ENCODE results near the gene CBL.
"Not testable (repeated sequence)": the region's sequence is repeated elsewhere in the genome, so short reads cannot be mapped to it uniquely, and the experiment has no call there.

CBL gene

DNA sequence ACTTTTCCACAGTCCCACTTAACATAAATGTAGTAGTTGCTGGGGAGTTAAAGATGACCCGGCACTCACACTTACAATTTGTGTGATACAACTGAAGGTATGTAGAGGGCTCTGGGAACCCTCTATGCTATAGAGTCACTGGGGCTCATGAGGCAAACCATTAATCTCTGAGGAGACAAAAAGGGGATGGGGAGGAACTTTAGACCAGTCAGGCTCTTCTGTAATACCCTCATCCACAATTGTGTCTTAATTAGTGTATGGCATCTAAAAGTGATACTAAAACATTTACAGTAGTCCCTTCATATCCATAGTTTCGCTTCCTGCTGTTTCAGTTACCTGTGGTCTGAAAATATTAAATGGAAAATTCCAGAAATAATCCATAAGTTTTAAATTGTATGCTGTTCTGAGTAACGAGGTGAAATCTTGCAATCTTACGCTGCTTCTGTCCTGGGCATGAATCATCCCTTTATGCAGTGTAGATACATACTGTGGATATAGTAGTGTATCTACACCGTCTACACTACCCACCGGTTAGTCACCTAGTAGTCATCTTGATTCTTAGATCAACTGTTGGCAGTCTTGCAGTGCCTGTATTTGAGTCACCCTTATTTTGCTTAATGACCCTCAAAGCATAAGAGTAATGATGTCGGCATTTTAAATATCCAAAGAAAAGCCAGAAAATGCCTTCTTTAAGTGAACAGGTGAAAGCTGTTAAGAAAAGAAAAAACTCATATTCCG is 12.2 kb downstream of the CBL start:
- no peak for DNase-seq

DNA sequence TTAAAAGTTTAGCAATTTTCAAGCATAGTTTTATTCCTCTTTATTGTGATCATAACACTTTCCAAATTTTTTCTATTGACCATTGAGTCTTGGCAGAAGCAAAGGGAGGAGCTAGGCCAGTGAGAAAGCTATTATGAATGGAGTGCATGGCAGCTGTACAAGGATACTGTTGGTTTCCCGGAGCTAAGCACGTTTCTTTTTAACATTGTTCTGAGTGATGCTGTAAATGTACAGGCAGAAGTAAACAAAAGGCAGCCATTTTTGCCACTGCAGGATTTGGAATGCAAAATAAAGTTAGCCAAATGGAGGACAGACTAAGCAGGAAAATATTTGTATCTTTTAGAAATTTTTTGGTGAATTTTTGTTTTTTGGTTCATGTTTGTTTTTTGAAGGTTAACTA is 16.2 kb downstream of the CBL start:
- peak; percentile 1 for DNase-seq

GRCh38 chr11:119222891-119223290 is 16.8 kb downstream of the CBL start:
- DNase-seq, result no peak

GRCh38 chr11:119223856-119224255 is 17.7 kb downstream of the CBL start:
- no peak for DNase-seq

GRCh38 chr11:119228535-119229287 is 22.6 kb downstream of the CBL start:
- not testable (repeated sequence) for DNase-seq

DNA sequence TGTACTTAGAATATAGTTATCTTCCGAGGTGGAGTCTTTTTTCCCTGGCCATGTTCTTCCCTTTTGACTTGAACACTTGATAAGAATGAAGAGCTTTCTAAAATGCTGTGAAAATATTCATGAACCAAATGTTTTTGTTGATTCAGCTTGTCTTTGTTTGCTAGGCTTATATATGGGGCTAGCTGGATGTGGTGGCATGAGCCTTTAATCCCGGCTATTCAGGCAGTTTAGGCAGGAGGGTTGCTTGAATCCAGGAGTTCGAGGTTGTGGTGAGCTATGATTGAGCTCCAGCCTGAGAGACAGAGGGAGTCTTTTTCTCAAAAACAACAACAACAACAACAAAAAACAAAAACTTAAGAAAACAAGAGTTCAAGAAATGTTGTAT is 23.1 kb downstream of the CBL start:
- no peak for DNase-seq

DNA sequence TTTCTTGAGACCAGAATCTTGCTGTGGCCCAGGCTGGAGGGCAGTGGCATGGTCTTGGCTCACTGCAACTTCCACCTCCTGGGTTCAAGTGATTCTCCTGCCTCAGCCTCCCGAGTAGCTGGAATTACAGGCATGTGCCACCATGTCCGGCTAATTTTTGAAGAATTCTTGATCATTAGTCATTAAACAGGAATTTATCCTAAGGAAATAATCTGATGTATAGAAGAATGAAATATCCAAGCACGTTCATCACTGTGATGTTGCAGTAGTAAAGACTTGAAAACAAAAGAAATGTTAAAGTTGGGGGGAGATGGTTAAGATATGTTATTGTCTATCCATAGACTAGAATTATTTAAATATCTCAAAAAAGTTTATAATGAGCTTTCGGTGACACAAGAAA is 23.6 kb downstream of the CBL start:
- no peak for DNase-seq

GRCh38 chr11:119236490-119236889 is 30.4 kb downstream of the CBL start:
- no peak for DNase-seq

- DNase-seq, result no peak
Measured at GRCh38 chr11:119236891-119237290, 30.8 kb downstream of the CBL start.

DNA sequence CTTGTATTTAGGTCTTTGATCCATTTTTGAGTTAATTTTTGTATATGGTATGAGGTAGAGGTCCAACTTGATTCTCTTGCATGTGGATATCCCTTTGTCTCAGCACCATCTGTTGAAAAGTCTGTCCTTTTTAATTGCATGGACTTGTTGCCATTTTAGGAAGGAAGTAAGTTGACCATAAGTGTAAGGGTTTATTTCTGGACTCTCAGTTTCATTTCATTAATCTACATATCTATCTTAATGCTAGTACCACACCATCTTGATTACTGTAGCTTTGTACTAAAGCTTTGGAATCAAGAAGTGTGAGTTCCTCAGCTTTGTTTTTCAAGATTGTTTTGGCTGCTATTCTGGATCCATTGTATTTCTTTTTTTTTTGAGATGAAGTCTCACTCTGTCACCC is 31.4 kb downstream of the CBL start:
- DNase-seq, result no peak

DNA sequence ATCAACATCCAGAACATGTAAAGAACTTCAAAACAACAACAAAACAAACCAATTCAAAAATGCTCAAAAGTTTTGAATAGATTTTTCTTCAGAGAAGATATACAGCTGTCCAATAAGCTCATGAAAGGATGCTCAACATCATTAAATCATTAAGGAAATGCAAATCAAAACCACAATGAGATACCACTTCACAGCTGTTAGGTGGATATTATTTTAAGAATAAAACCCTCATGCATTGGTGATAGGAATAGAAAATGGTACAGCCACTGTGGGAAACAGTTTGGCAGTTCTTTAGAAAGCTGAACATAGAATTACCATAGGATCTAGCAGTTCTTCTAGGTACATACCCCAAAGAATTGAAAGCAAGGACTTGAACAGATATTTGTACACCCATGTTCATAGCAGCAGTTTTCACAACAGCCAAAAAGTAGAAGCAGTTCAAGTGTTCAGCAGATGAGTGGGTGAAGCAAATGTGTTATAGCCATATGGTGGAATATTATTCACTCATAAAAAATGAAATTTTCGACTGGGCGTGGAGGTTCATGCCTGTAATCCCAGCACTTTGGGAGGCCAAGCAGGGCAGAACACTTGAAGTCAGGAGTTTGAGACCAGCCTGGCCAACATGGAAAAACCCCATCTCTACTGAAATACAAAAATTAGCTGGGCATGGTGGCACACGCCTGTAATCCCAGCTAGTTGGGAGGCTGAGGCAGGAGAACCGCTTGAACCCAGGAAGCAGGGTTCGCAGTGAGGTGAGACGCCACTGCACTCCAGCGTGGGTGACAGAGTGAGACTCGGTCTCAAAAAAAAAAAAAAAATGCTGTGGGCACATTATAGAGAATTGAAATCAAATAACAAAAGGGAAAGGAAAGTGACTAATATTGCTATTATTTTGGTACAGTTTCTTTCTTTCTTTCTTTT is 42.9 kb downstream of the CBL start:
- no peak for DNase-seq

DNA sequence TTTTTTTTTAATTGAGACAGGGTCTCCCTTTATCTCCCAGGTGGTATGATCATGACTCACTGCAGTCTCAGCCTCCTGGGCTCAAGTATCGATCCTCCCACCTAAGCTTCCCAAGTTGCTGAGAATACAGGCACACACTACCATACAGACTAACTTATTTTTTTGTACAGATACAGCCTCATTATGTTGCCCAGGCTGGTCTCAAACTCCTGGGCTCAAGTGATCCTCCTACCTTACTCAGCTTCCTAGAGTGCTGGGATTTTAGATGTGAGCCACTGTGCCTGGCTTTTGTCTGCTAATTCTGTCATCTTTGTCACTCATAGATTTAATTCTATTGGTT is 43.5 kb downstream of the CBL start:
- DNase-seq, result no peak

GRCh38 chr11:119251114-119251513 is 45.0 kb downstream of the CBL start:
- DNase-seq, result no peak

DNA sequence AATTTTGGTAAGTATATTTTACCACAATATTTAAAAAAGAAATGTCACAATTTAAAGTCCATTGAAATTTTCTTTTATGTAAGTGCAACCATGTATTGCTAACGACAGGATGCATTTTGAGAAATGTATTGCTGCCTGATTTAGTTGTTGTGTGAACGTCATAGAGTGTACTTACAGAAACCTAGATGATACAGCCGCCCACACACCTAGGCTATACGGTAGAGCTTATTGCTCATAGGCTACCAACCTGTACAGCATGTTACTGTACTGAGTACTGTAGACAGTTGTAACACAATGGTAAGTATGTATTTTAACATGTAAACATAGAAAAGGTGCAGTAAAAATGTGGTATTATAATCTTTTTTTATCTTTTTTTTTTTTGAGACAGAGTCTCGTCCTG is 48.1 kb downstream of the CBL start:
- no peak for DNase-seq

DNA sequence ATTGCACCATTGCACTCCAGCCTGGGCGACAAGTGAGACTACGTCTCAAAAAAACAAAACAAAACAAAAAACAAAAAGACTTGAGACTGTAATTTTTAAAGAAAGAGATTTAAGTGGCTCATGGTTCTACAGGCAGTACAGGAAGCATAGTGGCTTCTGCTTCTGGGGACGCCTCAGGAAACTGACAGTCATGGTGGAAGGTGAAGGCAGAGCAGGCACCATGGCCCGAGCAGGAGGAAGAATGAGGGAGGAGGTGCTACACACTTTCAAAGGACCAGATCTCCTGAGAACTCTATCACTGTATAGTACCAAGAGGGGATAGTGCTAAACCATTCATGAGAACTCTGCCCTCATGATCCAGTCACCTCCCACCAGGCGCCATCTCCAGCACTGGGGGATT is 52.0 kb downstream of the CBL start:
- no peak for DNase-seq

- DNase-seq, result no peak
Measured at GRCh38 chr11:119258983-119259382, 52.8 kb downstream of the CBL start.

- DNase-seq, result no peak
Measured at GRCh38 chr11:119262668-119263351, 56.7 kb downstream of the CBL start.

GRCh38 chr11:119263352-119263940 is 57.3 kb downstream of the CBL start:
- no peak for DNase-seq

DNA sequence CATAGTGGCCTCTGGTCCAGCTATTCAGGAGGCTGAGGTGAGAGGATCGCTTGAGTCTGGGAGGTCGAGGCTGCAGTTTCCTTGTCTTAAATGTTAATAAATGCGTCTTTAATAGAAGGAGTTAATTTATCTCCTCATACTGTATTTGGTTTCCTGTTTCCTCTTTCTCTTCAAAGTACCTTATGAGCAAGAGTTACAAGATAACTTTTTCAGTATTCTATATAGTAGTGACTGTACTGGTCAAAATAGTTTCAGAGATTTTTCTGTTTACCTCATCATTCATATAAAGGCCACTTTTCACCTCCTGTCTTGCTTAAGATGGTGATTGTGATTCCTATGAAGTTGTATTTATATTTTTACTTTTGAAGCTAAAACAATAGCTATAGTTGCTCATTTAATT is 59.9 kb downstream of the CBL start:
- DNase-seq, result no peak

DNA sequence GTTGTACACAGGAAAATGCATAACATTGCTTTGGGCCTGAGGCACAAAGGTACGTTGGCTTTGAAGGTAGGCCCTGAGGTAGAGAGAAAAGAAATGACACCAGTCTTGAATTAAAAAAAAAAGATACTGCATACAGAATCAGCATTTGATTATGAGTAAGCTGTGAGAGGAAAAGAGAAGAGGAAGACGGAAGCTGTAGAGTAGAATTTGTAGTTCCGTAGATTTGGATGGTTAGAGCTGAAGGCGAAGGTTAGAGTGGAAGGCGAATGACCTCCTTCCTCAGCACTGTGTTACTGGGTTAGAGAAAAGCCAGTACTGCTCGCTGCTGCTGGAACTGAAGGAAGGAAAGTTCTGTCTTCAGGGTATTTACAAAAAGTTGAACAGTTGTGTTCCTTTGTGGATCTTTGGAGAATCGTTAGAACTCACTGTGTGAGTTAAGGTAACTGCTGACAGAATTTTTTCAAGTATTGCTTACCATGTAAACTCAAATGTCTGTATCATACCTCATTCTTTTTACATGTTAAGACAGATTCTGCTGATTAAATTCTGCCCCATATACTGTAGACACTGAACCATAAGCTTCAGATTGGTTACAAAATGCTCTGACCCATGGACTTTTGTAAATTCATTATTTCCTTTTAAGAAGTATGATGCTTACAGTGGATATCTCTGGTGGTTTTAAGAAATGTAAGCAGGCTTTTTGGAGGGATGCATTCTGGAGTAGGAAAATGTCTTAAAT is 60.5 kb downstream of the CBL start:
- DNase-seq, result no peak

DNA sequence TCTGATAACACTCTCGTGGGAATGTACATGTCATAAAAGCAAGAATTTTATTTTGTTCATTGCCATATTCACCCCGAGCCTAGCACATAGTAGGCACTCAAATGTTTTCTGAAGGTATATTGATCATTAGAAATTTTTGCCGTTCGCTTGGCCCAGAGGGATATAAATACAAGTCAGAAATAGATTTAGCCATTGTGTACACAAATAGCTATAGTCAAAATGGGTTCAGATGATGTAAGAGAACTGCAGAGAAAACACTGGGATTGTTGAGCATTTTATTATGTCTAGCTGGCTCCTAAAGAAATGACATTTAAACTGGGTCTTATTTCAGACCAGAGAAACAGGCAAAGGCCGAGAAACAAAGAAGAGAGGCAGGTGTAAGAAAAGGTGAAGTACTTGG is 61.5 kb downstream of the CBL start:
- DNase-seq, result no peak

- no peak for DNase-seq
Measured at GRCh38 chr11:119273721-119274120, 67.6 kb downstream of the CBL start.
